ENCODE data around the gene KIRREL3.

Gene KIRREL3

GRCh38 chr11:126607776-126608541 lies 392.6 kb downstream of the KIRREL3 start:
- peak in 1 of 56 donors; percentile 52 for DNase-seq

- DNase-seq: peak in 49 of 56 donors; percentile 10 to 82 (median 45)
Observed at GRCh38 chr11:126607374-126607773, 393.2 kb downstream of the KIRREL3 start.

- DNase-seq: no peak
Observed at GRCh38 chr11:126606484-126606883, 394.1 kb downstream of the KIRREL3 start.

- no peak for DNase-seq
Observed at GRCh38 chr11:126604461-126604860, 396.1 kb downstream of the KIRREL3 start.

GRCh38 chr11:126603486-126603885 lies 397.1 kb downstream of the KIRREL3 start:
- DNase-seq: no peak

- peak in 13 of 56 donors; percentile 10 to 69 (median 31) for DNase-seq
Observed at GRCh38 chr11:126602993-126603392, 397.6 kb downstream of the KIRREL3 start.

- no peak for DNase-seq
Observed at GRCh38 chr11:126602349-126602940, 398.1 kb downstream of the KIRREL3 start.

GRCh38 chr11:126601550-126602215 lies 398.9 kb downstream of the KIRREL3 start:
- peak in 5 of 56 donors; percentile 5 to 35 (median 19) for DNase-seq

- no peak for DNase-seq
Observed at GRCh38 chr11:126601136-126601535, 399.4 kb downstream of the KIRREL3 start.

GRCh38 chr11:126599217-126599897 lies 401.2 kb downstream of the KIRREL3 start:
- DNase-seq: no peak

GRCh38 chr11:126598344-126599216 lies 402.0 kb downstream of the KIRREL3 start:
- DNase-seq: no peak

GRCh38 chr11:126597041-126597440 lies 403.5 kb downstream of the KIRREL3 start:
- DNase-seq: no peak

GRCh38 chr11:126596474-126596873 lies 404.1 kb downstream of the KIRREL3 start:
- peak in 13 of 56 donors; percentile 6 to 53 (median 39) for DNase-seq

- DNase-seq: no peak
Observed at GRCh38 chr11:126595560-126595959, 405.0 kb downstream of the KIRREL3 start.

GRCh38 chr11:126594921-126595367 lies 405.6 kb downstream of the KIRREL3 start:
- DNase-seq: peak in 6 of 56 donors; percentile 14 to 38 (median 24)

GRCh38 chr11:126592496-126593410 lies 407.8 kb downstream of the KIRREL3 start:
- peak in 2 of 56 donors; percentile 14 to 46 for DNase-seq

- no peak for DNase-seq
Observed at GRCh38 chr11:126591966-126592489, 408.5 kb downstream of the KIRREL3 start.

- no peak for DNase-seq
Observed at GRCh38 chr11:126589492-126589803, 411.1 kb downstream of the KIRREL3 start.
